CD14-positive monocyte (primary cell): Measurements from ENCODE around the gene SF1. TPM values are rescaled to one million over a fixed set of nuclear protein-coding genes. Genes with fewer than 3 reads are reported as not detected.

Source experiments
- DNase-seq, 3 donors: peaks; one replicate each; pipeline ENCODE4 v3.0.0-alpha.2; 2011 to 2022
- H2AFZ ChIP-seq: 2 replicates; pipeline ENCODE4 v1.6.0; 2012; ENCODE audit warnings: mild to moderate bottlenecking, low read depth, low read length, inconsistent platforms; ENCODE audit not compliant: insufficient read depth, poor library complexity, severe bottlenecking
- H3K27ac ChIP-seq, 2 donors: 1 replicate in 1 of 2; 2 replicates in 1 of 2; pipeline ENCODE4 v1.5.1; 2012 to 2013; ENCODE audit warnings: low read length in 2 of 2, control low read depth in 1 of 2, inconsistent platforms in 1 of 2, low read depth in 1 of 2, mild to moderate bottlenecking in 1 of 2
- H3K27me3 ChIP-seq, 2 donors: one replicate each; pipeline versions ENCODE4 v1.6.0 to v1.6.1; 2011 to 2013; ENCODE audit warnings: low read length in 2 of 2; ENCODE audit not compliant: control insufficient read depth in 2 of 2, insufficient read depth in 2 of 2
- H3K36me3 ChIP-seq, 2 donors: replicated peaks in 1 of 2; 1 replicate in 1 of 2; 2 replicates in 1 of 2; pipeline versions ENCODE4 v1.5.1 to v1.6.1; 2012 to 2013; ENCODE audit warnings: low read length in 2 of 2, control low read depth in 1 of 2, inconsistent platforms in 1 of 2, mild to moderate bottlenecking in 1 of 2; ENCODE audit not compliant: insufficient read depth in 2 of 2, control insufficient read depth in 1 of 2
- H3K4me1 ChIP-seq, 2 donors: 1 replicate in 1 of 2; 2 replicates in 1 of 2; pipeline versions ENCODE4 v1.5.1 to v1.6.1; 2012 to 2013; ENCODE audit warnings: low read length in 2 of 2, control low read depth in 1 of 2, inconsistent platforms in 1 of 2, mild to moderate bottlenecking in 1 of 2, moderate library complexity in 1 of 2; ENCODE audit not compliant: insufficient read depth in 2 of 2, control insufficient read depth in 1 of 2
- H3K4me2 ChIP-seq: replicated peaks from 2 replicates; pipeline ENCODE3; 2012; ENCODE audit warnings: low read length, moderate library complexity, mild to moderate bottlenecking; ENCODE audit not compliant: poor library complexity, severe bottlenecking; ENCODE audit errors: extremely low read depth
- H3K4me3 ChIP-seq, 3 experiments: fragments of 200-600 bp in 1 of 3; sonication (generic) in 1 of 3; replicated peaks in 1 of 3; 1 replicate in 2 of 3; 2 replicates in 1 of 3; pipeline ENCODE4 v1.5.1; 2011 to 2013; ENCODE audit warnings: low read length in 3 of 3, mild to moderate bottlenecking in 3 of 3, control low read depth in 2 of 3, low read depth in 2 of 3, inconsistent platforms in 1 of 3, moderate library complexity in 1 of 3
- H3K79me2 ChIP-seq: 2 replicates; pipeline ENCODE4 v1.6.0; 2012; ENCODE audit warnings: mild to moderate bottlenecking, control low read depth, inconsistent platforms, low read length, moderate library complexity; ENCODE audit not compliant: insufficient read depth
- H3K9ac ChIP-seq: 2 replicates; pipeline ENCODE4 v1.6.0; 2017; ENCODE audit warnings: low read length, mild to moderate bottlenecking; ENCODE audit not compliant: insufficient read depth, poor library complexity, severe bottlenecking
- H3K9me3 ChIP-seq, 2 donors: replicated peaks in 1 of 2; 1 replicate in 1 of 2; 2 replicates in 1 of 2; pipeline versions ENCODE4 v1.5.1 to v1.6.1; 2012 to 2013; ENCODE audit warnings: low read length in 2 of 2, control low read depth in 1 of 2; ENCODE audit not compliant: control insufficient read depth in 1 of 2, insufficient read depth in 1 of 2
- H4K20me1 ChIP-seq: 2 replicates; pipeline ENCODE4 v1.6.0; 2012; ENCODE audit warnings: mild to moderate bottlenecking, low read length, control low read depth, moderate library complexity; ENCODE audit not compliant: insufficient read depth
- H3K27ac Mint-ChIP-seq, 7 donors: one replicate each; pipeline ENCODE4 v1.8.0; 2020; ENCODE audit warnings: mild to moderate bottlenecking in 7 of 7, mixed read lengths in 7 of 7, moderate library complexity in 6 of 7, inconsistent platforms in 2 of 7
- H3K27me3 Mint-ChIP-seq, 3 donors: one replicate each; pipeline ENCODE4 v1.8.0; 2021 to 2022; ENCODE audit warnings: low read depth in 3 of 3, mild to moderate bottlenecking in 3 of 3, mixed read lengths in 3 of 3, moderate library complexity in 3 of 3, inconsistent platforms in 1 of 3
- H3K36me3 Mint-ChIP-seq, 2 donors: one replicate each; pipeline ENCODE4 v1.8.0; 2020; ENCODE audit warnings: mixed read lengths in 2 of 2, inconsistent platforms in 1 of 2, mild to moderate bottlenecking in 1 of 2
- H3K4me1 Mint-ChIP-seq: one replicate; pipeline ENCODE4 v1.8.0; 2020; ENCODE audit warnings: mild to moderate bottlenecking, mixed read lengths
- H3K4me3 Mint-ChIP-seq, 2 donors: one replicate each; pipeline ENCODE4 v1.8.0; 2020; ENCODE audit warnings: mild to moderate bottlenecking in 2 of 2, mixed read lengths in 2 of 2, moderate library complexity in 1 of 2
- H3K9me3 Mint-ChIP-seq, 7 donors: one replicate each; pipeline ENCODE4 v1.8.0; 2020 to 2022; ENCODE audit warnings: mixed read lengths in 7 of 7, mild to moderate bottlenecking in 6 of 7, moderate library complexity in 6 of 7, inconsistent platforms in 2 of 7
- WGBS: methylation state at CpG from one replicate; pipeline ENCODE4 v1.1.5; 2013; ENCODE audit warnings: missing lambda C conversion rate; ENCODE audit not compliant: insufficient coverage; 5-methylcytosine and 5-hydroxymethylcytosine counted together
- intact Hi-C, 2 donors: fragments of 100-400 bp; cut with micrococcal nuclease; formaldehyde crosslinking; loops; one replicate each; pipeline versions ENCODE4 v1.15.0 to v1.15.1; 2023
- polyA plus RNA-seq, 3 donors: library from polyadenylated mRNA; depleted of rRNA in 1 of 3; unstranded in 2 of 3; stranded (reverse) in 1 of 3; fragments of 300-500 nt in 2 of 3; fragments of >200 nt in 1 of 3; fragmentation: Illumina TruSeq in 2 of 3; gene quantifications; 1 replicate in 2 of 3; 2 replicates in 1 of 3; pipeline ENCODE4 v1.2.3, GENCODE V29; 2012 to 2021
- TF ChIP-seq, protein P1 (sequence below): fragments of 200-600 bp; IDR thresholded peaks from one replicate; pipeline ENCODE4 v1.8.0; 2022; ENCODE audit warnings: antibody characterized with exemption, mild to moderate bottlenecking

The SF1 gene
- polyA plus RNA-seq, 3 donors: 31.6 to 302 (median 47.7) TPM

- intact Hi-C loops: no loop called here
- Histone ChIP-seq H3K79me2 (peaks cover 24% of the 10 kb centered on the region), H3K4me3 (no peak overlapping the region), H3K4me2 (no peak overlapping the region), H3K9me3 (no peaks in the 10 kb centered on the region), H4K20me1 (peaks cover 74% of the 10 kb centered on the region), H3K27me3 (no peaks in the 10 kb centered on the region), H3K4me1 (peaks cover 0 to 22% of the 10 kb centered on the region in 2 donors), H2AFZ (no peak overlapping the region), H3K9ac (no peak overlapping the region), H3K27ac (peak overlapping the region in 1 of 2 donors; percentile 2), H3K36me3 (peaks cover 54 to 59% of the 10 kb centered on the region in 2 donors)
- TF ChIP-seq, protein P1, sequence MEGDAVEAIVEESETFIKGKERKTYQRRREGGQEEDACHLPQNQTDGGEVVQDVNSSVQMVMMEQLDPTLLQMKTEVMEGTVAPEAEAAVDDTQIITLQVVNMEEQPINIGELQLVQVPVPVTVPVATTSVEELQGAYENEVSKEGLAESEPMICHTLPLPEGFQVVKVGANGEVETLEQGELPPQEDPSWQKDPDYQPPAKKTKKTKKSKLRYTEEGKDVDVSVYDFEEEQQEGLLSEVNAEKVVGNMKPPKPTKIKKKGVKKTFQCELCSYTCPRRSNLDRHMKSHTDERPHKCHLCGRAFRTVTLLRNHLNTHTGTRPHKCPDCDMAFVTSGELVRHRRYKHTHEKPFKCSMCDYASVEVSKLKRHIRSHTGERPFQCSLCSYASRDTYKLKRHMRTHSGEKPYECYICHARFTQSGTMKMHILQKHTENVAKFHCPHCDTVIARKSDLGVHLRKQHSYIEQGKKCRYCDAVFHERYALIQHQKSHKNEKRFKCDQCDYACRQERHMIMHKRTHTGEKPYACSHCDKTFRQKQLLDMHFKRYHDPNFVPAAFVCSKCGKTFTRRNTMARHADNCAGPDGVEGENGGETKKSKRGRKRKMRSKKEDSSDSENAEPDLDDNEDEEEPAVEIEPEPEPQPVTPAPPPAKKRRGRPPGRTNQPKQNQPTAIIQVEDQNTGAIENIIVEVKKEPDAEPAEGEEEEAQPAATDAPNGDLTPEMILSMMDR: no peak
- Mint-ChIP-seq H3K36me3 (peaks cover 50 to 63% of the 10 kb centered on the region in 2 donors), H3K4me1 (peaks cover 34% of the 10 kb centered on the region), H3K4me3 (no peak overlapping the region), H3K27me3 (peaks cover 0 to 6% (median 1%) of the 10 kb centered on the region in 3 donors), H3K27ac (peak overlapping the region in 5 of 7 donors; percentile 6 to 75 (median 67)), H3K9me3 (no peaks in the 10 kb centered on the region)
- no peak for DNase-seq
- 78% methylated on average over 6 of the region's 13 CpGs for WGBS
Measured at GRCh38 chr11:64762674-64763525, 15.4 kb downstream of the SF1 start.

DNA sequence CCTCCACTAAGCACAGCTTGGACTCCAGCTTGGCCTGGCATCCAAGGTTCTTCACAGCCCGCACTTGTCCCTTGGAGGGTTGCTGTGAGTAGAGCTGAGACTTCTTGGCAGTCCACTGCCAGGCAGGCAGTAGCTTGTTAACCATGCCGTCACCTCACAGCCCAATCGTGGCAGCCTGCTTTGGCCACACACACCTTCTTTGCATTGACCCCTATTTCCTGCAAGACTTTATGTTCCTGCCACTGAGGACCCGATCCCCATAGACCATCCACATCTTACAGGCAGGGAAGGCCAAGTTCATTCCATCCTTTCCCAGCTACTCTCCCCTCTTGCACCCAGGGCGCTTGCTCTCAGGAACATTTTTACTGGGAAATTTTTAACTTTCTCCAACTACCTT lies 16.1 kb downstream of the SF1 start:
- Histone ChIP-seq H3K9me3 (no peaks in the 10 kb centered on the region), H3K27me3 (no peaks in the 10 kb centered on the region), H3K4me1 (peaks cover 0 to 16% of the 10 kb centered on the region in 2 donors), H2AFZ (no peak overlapping the region), H3K27ac (peak overlapping the region in 1 of 2 donors; percentile 3), H3K4me3 (no peak overlapping the region), H4K20me1 (peaks cover 68% of the 10 kb centered on the region), H3K4me2 (no peak overlapping the region), H3K79me2 (peaks cover 17% of the 10 kb centered on the region), H3K9ac (no peak overlapping the region), H3K36me3 (peaks cover 48 to 53% of the 10 kb centered on the region in 2 donors)
- H3K27me3 Mint-ChIP-seq: peaks cover 0 to 6% (median 1%) of the 10 kb centered on the region in 3 donors
- H3K4me1 Mint-ChIP-seq: peaks cover 29% of the 10 kb centered on the region
- intact Hi-C loops: no loop called here
- no peak overlapping the region for H3K4me3 Mint-ChIP-seq
- no peaks in the 10 kb centered on the region for H3K9me3 Mint-ChIP-seq
- TF ChIP-seq, protein P1: no peak
- peak overlapping the region in 4 of 7 donors; percentile 71 to 78 (median 76) for H3K27ac Mint-ChIP-seq
- peaks cover 45 to 57% of the 10 kb centered on the region in 2 donors for H3K36me3 Mint-ChIP-seq
- WGBS: 79% methylated on average over 5 of the region's 5 CpGs
- no peak for DNase-seq
